AG04449 (cell line): Measurements from ENCODE around the gene KCNH5.
"Not testable (repeated sequence)": the region's sequence is repeated elsewhere in the genome, so short reads cannot be mapped to it uniquely, and the experiment has no call there.

Experiments
- CTCF ChIA-PET: fragments of 350-600 bp; formaldehyde crosslinking; extraction: SDS; loops from one replicate; lab custom pipeline; 2021; ENCODE audit warnings: antibody characterized with exemption; lab: Yijun Ruan, JAX
- POLR2A ChIA-PET: fragments of 400-600, 350-600 bp; formaldehyde crosslinking; extraction: SDS; loops from one replicate; lab custom pipeline; 2020; ENCODE audit warnings: antibody characterized with exemption, inconsistent platforms; lab: Yijun Ruan, JAX
- DNase-seq: peaks from one replicate; pipeline ENCODE4 v3.0.0-alpha.2; 2010; ENCODE audit warnings: low read depth, low spot score
- H3K4me3 ChIP-seq: 2 replicates; pipeline ENCODE4 v1.5.1; 2011; ENCODE audit warnings: low read depth, mild to moderate bottlenecking, control low read depth, low read length
- TF ChIP-seq, protein P1 (sequence below): IDR thresholded peaks from one replicate; pipeline ENCODE4 v1.5.1; 2011; ENCODE audit warnings: mild to moderate bottlenecking, moderate library complexity, low read length, control low read depth, inconsistent platforms; ENCODE audit not compliant: insufficient read depth; ENCODE audit errors: missing control alignments

Gene KCNH5

DNA sequence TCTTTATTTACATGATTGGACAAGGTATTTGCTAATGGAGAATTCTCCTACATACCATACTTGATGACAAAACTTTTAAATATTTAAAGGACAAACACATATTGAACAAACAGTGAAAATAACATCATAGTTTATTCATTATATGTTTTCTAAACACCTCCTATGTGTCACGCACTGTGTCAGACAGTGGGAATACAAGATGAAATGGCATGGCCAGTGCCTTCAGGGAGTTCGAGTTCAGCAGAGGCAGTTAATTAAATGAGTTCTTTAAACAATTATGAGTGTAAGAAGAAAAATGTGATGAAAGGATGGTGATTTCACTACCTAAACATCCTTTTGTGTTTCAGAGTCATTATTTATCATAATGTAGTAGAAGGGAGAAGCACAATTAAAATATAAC is 159.8 kb downstream of the KCNH5 start:
- no peak overlapping the region for H3K4me3 ChIP-seq
- TF ChIP-seq, protein P1, sequence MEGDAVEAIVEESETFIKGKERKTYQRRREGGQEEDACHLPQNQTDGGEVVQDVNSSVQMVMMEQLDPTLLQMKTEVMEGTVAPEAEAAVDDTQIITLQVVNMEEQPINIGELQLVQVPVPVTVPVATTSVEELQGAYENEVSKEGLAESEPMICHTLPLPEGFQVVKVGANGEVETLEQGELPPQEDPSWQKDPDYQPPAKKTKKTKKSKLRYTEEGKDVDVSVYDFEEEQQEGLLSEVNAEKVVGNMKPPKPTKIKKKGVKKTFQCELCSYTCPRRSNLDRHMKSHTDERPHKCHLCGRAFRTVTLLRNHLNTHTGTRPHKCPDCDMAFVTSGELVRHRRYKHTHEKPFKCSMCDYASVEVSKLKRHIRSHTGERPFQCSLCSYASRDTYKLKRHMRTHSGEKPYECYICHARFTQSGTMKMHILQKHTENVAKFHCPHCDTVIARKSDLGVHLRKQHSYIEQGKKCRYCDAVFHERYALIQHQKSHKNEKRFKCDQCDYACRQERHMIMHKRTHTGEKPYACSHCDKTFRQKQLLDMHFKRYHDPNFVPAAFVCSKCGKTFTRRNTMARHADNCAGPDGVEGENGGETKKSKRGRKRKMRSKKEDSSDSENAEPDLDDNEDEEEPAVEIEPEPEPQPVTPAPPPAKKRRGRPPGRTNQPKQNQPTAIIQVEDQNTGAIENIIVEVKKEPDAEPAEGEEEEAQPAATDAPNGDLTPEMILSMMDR: no peak
- ChIA-PET POLR2A (no interaction called here), CTCF (no interaction called here)
- no peak for DNase-seq

DNA sequence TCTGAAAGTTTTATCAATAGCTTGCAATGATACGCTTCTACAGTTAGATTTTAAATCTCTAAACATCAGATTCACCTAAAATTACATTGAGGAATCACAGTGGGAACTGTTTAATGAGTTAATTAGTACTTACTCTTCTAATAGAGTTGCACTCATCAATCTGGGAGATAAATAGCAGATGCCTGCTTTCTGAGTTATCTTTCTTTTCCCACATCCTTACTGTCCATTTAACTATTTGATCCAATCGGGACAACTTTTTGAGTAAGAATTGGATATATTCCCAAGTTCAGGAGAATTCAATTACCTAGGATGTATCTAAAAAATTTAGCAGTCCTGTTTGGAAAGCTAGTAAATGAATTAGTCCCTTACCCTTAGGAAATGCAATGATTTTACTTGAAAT is 162.3 kb downstream of the KCNH5 start:
- H3K4me3 ChIP-seq: no peak overlapping the region
- no peak for DNase-seq
- ChIA-PET CTCF (no interaction called here), POLR2A (no interaction called here)
- TF ChIP-seq, protein P1: no peak

DNA sequence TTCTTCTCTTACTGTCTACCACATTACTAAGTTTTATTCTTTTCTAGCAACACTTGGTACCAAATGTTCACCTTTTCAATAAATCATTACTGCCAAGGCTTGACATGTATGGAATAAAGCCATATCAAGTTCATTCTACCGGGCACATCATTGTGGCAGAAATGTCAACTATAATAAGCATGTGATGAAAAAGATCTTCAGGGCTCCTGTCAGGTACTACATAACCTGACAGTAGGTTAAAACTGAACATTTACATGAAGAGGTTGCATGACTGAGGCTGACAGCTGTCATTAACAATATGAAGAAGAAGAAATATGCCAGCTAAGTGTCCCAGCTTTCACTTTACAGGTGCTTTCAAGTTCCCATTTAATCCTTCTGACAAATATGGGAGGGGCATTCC is 178.9 kb downstream of the KCNH5 start:
- no peak overlapping the region for H3K4me3 ChIP-seq
- DNase-seq: no peak
- TF ChIP-seq, protein P1: no peak
- ChIA-PET POLR2A (no interaction called here), CTCF (no interaction called here)

DNA sequence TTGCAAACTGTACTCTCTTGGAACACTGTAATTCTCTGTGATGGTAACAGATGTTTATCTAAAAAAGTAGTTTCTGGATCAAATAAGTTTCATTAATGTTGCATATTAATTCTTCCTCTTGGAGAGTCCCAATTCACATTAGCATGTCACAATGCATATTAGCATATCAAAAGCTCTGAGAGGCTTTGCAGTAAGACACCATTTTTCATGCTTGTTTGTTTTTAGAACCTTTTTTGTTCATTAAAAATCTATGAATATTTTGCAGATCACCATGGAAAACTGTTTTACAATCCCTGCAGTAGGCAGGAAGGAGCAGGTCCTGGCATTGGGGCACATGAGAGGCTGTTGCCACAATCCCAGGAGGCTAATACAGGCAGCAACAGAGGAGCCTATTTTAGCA is 180.7 kb downstream of the KCNH5 start:
- POLR2A ChIA-PET: no interaction called here
- H3K4me3 ChIP-seq: no peak overlapping the region
- CTCF ChIA-PET: no interaction called here
- TF ChIP-seq, protein P1: no peak
- DNase-seq: no peak

DNA sequence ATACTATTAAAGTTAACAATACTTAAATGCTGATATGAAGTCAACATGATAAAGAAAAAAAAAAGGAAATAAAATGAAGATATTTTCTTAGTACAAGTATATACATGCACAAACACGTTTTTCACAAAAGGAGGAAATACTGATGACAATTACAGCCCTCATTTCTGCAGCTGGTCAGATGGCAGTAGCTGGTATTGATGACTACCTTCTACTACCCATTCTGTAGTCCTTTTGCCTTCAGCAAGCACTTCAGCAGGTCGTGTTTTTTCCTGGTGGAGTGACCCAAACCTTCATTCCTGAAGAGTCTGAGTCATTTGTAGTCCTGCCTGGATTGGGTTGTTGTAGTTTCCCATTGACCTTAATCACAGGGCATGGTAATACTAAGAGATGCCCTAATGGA is 187.2 kb downstream of the KCNH5 start:
- CTCF ChIA-PET, H3K4me3 ChIP-seq, POLR2A ChIA-PET, DNase-seq: not testable (repeated sequence)

DNA sequence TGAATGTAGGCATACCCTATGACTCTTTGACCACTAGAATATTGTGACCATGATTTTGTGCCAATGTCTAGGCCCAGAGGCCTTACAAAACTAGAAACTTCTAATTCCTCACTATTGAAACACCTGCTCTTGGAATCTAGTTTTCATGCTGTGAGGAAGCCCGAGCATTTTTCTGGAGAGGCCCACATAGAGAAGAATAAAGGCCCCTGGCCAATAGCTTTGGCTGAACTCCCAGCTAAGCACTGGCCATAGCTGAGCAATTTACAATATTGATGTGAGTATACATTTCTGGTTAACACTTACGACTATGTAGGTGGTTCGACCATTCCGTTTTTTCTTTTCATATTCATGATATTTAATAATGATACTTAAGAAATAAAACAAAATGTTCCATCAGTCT is 190.3 kb downstream of the KCNH5 start:
- H3K4me3 ChIP-seq: no peak overlapping the region
- CTCF ChIA-PET: no interaction called here
- DNase-seq: no peak
- POLR2A ChIA-PET: no interaction called here
- TF ChIP-seq, protein P1: no peak

DNA sequence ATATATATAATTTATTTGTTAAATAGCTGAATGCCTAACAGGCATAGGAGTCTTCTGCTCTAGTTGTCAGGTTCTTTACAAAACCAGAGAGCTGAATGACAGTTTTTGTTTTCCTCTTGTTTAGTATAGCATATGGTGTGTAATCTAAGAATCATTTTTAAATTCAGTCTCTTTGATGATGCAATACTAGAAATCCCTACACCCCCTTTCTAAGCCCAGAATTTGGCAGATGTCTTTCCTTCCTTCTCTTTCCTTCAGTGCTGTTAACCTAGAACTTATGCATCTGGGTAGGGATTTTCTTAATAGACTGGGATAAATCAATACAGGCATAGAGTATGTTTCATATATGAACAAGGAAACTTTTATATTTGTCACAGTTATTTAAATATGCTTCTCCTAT is 198.1 kb downstream of the KCNH5 start:
- no peak for DNase-seq
- ChIA-PET CTCF (no interaction called here), POLR2A (no interaction called here)
- TF ChIP-seq, protein P1: no peak
- no peak overlapping the region for H3K4me3 ChIP-seq
